GM23338 (cell line): ENCODE data around the gene CDC45.

Source experiments
- CREB1 ChIP-seq: fragments of 250-450 bp; sonication (Bioruptor Pico); IDR thresholded peaks from 2 replicates; pipeline ENCODE4 v1.5.0; 2020; ENCODE audit warnings: low read depth, mild to moderate bottlenecking, moderate library complexity
- EZH2 ChIP-seq: fragments of 200-600 bp; sonication (generic); IDR thresholded peaks from one replicate; pipeline ENCODE4 v1.8.0; 2017; ENCODE audit warnings: antibody characterized with exemption, mild to moderate bottlenecking, low read depth; ENCODE audit not compliant: unreplicated experiment
- POLR2AphosphoS5 ChIP-seq: IDR thresholded peaks from 2 replicates; pipeline ENCODE4 v1.6.1; 2016; ENCODE audit warnings: antibody characterized with exemption, low read depth
- ZNF331 ChIP-seq: fragments of 250-450 bp; sonication (Bioruptor Pico); IDR thresholded peaks from 2 replicates; pipeline ENCODE4 v1.5.0; 2020; ENCODE audit warnings: low read depth, mild to moderate bottlenecking, moderate library complexity
- TF ChIP-seq, protein P1 (sequence below), 2 experiments: fragments of 200-600 bp in 1 of 2; sonication (generic) in 1 of 2; conservative IDR thresholded peaks; 2 replicates each; pipeline versions ENCODE4 v1.5.1 to v1.6.1; 2016 to 2017; ENCODE audit warnings: antibody characterized with exemption in 2 of 2, low read depth in 2 of 2, mild to moderate bottlenecking in 2 of 2, moderate library complexity in 1 of 2

DNA sequence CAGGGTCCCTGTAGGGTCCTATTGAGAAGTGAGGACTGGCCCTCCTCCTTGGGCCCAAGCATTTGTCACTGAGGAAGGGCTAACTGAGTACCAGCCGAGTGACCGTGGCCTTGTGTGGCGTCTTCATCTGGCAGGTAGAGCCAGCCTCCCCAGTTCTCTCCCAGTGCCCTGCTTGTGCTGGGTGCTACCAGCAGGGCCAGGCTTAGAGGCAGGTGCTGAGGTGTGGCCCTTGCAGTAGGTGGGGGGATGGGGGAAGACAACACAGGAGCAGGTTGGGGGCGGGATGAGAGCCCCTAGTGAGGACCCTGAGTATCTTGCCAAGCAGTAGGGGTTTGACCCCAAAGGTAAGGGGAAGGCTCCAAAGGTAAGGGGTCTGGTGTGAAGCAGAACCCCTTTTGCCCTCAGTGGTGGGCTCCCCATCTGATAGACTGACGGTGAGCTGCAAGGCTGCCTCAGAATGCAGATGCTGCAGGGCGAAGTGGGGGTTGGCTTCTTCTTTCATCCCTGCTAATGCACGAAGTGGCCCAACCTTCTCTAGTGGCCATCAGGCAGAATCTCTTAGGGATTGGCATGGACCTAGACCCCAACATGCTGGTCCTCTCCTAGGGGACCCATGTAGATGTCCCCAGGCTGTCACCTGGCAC lies 19.6 kb downstream of the CDC45 start:
- TF ChIP-seq, protein P1, sequence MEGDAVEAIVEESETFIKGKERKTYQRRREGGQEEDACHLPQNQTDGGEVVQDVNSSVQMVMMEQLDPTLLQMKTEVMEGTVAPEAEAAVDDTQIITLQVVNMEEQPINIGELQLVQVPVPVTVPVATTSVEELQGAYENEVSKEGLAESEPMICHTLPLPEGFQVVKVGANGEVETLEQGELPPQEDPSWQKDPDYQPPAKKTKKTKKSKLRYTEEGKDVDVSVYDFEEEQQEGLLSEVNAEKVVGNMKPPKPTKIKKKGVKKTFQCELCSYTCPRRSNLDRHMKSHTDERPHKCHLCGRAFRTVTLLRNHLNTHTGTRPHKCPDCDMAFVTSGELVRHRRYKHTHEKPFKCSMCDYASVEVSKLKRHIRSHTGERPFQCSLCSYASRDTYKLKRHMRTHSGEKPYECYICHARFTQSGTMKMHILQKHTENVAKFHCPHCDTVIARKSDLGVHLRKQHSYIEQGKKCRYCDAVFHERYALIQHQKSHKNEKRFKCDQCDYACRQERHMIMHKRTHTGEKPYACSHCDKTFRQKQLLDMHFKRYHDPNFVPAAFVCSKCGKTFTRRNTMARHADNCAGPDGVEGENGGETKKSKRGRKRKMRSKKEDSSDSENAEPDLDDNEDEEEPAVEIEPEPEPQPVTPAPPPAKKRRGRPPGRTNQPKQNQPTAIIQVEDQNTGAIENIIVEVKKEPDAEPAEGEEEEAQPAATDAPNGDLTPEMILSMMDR (conservative IDR thresholded peaks at IDR 0.05; ENCODE audit: low read depth in 2 of 2) = no peak
- TF ChIP-seq ZNF331 (CRISPR knock-in tag) (no peak), EZH2 (no peak), POLR2AphosphoS5 (no peak), CREB1 (CRISPR knock-in tag) (no peak)
